ENCODE results near the gene PCDHGB2.

Gene PCDHGB2

GRCh38 chr5:141328231-141328630 is 31.6 kb upstream of the PCDHGB2 start:
- no peak for TF ChIP-seq CTCF (IDR thresholded peaks at IDR 0.05)

GRCh38 chr5:141330299-141331080 is 29.3 kb upstream of the PCDHGB2 start, which contains the start of gene PCDHGA1:
Gene PCDHGA1, plus strand, starts transcription at chr5:141330514.
- TF ChIP-seq CTCF (IDR thresholded peaks at IDR 0.05) = peak; percentile 77

- TF ChIP-seq CTCF (IDR thresholded peaks at IDR 0.05) = peak; percentile 48
These were observed 21.1 kb upstream of the PCDHGB2 start, which contains the start of gene PCDHGA2 for GRCh38 chr5:141338538-141339306. Gene PCDHGA2, plus strand, starts transcription at chr5:141338760.

GRCh38 chr5:141342773-141343172 is 17.0 kb upstream of the PCDHGB2 start:
- no peak for TF ChIP-seq CTCF (IDR thresholded peaks at IDR 0.05)

- peak; percentile 56 for TF ChIP-seq CTCF (IDR thresholded peaks at IDR 0.05)
These were observed 16.4 kb upstream of the PCDHGB2 start, which contains the start of gene PCDHGA3 for GRCh38 chr5:141343242-141343952. Gene PCDHGA3, plus strand, starts transcription at chr5:141343829. Its CDS starts 205 bp downstream, at chr5:141344034.

- no peak; the same call in 1 of the 2 replicates for TF ChIP-seq CTCF (IDR thresholded peaks at IDR 0.05)
These were observed 15.8 kb upstream of the PCDHGB2 start for GRCh38 chr5:141343953-141344463.

GRCh38 chr5:141345327-141345726 is 14.5 kb upstream of the PCDHGB2 start:
- TF ChIP-seq CTCF (IDR thresholded peaks at IDR 0.05) = no peak
